ENCODE measurements around the gene MDH1B. TPM values are rescaled to one million over a fixed set of nuclear protein-coding genes. Genes with fewer than 3 reads are reported as not detected.

MDH1B gene
- total RNA-seq, 4 donors from 2014 or later, result 1.3 to 38.2 (median 4.8) TPM

DNA sequence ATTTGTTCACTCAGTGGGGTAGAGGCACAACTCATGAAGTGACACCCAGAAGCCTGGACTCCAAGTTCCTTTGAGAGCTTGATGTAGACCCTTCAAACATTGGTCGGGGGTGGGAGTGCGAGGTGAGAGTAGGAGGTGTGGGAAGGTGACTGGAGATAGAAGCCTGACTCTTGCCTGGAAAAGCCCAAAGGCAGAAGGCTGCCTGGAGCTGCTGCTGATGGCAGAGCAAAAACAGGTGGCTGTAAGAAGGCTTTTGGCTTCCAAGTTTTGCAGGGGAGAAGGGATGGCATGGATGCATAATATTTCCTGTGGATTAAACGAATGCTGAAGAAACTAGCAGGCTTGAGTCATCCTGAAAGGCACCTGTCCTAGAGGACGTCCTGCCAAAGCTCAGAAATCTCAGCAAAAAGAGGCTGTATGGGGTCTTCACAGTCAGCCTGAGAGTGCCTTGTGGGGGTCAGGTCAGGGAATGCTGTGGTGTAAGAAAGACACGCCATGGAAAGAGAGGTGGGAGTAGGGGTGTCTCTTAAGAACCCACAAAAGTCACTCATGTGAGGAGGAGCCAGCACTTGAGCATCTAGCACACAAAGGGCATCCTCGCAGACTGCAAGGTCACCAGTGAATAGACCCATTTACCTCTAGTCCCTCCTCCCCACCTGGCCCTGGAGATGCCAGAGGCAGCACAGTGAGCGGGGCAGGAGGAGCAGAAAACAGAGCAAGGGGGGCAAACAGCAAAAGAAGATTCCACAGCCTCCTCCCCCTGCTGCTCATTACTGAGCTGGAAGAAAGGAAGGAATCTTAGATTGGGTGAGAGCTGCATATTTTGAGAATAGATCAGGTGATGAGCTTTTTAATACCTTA lies 37.8 kb upstream of the MDH1B start:
- no peak for DNase-seq
- no peaks in the 10 kb centered on the region for H3K36me3 ChIP-seq
- H3K27me3 ChIP-seq, result no peaks in the 10 kb centered on the region
- no peaks in the 10 kb centered on the region for H3K9me3 ChIP-seq
- H3K27ac ChIP-seq, result no peak overlapping the region
- intact Hi-C loops (cut with DNase I; ENCODE audit: low total_unique reads), result no loop called here
- no peak overlapping the region for H3K4me3 ChIP-seq
- TF ChIP-seq, protein P1, sequence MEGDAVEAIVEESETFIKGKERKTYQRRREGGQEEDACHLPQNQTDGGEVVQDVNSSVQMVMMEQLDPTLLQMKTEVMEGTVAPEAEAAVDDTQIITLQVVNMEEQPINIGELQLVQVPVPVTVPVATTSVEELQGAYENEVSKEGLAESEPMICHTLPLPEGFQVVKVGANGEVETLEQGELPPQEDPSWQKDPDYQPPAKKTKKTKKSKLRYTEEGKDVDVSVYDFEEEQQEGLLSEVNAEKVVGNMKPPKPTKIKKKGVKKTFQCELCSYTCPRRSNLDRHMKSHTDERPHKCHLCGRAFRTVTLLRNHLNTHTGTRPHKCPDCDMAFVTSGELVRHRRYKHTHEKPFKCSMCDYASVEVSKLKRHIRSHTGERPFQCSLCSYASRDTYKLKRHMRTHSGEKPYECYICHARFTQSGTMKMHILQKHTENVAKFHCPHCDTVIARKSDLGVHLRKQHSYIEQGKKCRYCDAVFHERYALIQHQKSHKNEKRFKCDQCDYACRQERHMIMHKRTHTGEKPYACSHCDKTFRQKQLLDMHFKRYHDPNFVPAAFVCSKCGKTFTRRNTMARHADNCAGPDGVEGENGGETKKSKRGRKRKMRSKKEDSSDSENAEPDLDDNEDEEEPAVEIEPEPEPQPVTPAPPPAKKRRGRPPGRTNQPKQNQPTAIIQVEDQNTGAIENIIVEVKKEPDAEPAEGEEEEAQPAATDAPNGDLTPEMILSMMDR (IDR thresholded peaks at IDR 0.05), result no peak
- no peak for TF ChIP-seq POLR2A (IDR thresholded peaks at IDR 0.05)
- no peaks in the 10 kb centered on the region for H3K4me1 ChIP-seq

DNA sequence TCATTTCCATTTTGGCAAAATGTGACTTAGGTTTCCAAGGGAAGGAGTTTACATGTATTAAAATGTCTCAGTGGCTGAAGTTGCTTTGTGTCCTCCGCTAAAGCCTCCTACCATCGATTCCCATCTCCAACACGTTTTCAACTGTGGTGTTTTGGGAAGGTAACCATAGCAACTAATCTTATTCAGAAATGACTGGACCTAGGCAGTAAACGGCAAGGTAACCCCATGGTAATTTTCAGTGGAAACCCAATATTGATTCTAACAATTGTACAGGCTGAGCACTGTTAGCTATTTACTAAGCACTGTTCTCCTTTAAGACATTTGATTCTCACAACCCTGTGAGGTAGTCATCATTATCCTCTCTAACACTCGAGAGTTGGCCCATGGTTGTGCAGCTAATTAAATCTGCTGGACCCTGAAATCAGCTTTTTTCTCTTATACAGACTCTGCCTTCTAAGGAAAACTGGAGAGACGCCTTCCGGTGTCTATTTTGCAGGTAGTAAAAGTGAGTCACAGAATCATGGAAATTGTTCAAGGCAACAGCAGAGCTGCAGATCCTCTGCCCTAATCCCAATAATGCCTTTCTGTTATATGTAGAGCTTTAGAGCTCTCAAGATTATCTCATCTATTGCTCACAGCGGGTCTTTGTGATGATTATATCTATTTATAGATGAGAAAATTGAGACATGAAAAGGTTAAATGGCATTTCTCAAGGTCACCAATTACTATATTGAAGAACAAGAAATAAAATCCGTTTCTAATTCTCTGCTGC lies 36.5 kb upstream of the MDH1B start:
- Histone ChIP-seq H3K27me3 (no peaks in the 10 kb centered on the region), H3K4me1 (no peaks in the 10 kb centered on the region), H3K4me3 (no peak overlapping the region), H3K27ac (no peak overlapping the region), H3K9me3 (no peaks in the 10 kb centered on the region), H3K36me3 (no peaks in the 10 kb centered on the region)
- intact Hi-C loops (cut with DNase I; ENCODE audit: low total_unique reads), result no loop called here
- DNase-seq, result no peak
- TF ChIP-seq, protein P1 (IDR thresholded peaks at IDR 0.05), result no peak
- TF ChIP-seq POLR2A (IDR thresholded peaks at IDR 0.05), result no peak

DNA sequence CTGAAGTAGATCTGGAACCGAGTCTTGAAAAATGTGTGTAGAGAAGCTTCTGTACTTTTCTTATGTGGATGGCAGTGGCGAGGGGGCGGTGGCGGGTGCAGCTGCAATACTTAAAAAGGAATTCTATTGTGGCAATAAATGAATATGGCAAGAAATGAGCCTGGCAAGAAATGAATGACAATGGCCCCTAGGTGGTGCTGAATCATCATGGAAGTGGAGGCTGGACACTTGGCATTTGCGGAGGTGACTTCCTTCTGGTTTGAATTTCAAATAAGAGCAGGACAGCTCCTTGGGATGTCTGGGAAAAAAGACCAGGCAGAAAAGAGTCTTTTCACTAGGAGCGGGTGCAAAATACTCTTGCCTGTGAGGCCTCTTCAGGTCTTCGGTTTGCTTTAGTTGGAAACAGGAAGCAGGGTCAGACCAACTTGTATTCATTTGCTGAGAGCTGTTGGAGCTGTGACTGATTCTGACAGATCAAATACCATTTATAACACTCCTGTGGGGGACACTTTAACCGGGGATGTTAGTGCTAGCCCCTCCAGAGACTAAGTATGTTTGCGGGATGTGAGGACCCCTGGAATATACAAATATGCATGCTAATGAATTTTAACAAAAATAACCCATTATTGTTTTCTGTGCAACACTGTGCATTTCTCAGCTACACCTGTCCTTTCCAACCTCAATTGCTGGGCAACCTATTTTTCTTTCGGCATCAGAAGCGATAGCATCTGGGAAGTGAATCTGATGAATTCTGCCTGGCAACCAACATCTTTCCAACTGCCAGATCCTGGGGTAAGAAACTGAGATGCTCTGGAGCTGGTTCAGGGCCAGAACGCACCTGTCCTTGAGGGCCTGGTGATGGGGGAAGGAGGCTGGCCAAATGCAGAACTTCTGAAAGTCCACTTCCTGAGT lies 35.6 kb upstream of the MDH1B start:
- no peak overlapping the region for H3K27ac ChIP-seq
- intact Hi-C loops (cut with DNase I; ENCODE audit: low total_unique reads), result no loop called here

DNA sequence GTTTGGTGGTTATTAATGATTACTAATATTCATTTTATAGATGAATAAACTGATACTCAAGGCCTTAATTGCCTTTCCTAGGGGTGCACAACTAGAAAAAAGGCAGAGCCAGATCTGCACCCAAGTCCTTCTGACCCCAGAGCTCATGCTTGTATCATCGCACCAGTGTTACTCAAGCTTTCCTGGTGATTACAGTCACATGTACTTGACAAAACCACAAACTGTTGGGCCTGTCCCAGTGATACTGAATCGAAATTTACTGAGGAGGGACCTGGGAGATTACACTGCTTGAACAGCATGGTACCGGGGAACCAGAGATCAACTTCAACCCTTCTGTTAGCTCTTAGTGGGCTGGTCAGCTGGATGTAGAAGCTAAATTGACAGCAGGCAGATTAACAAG lies 34.0 kb upstream of the MDH1B start:
- H3K27ac ChIP-seq, result no peak overlapping the region
- no peaks in the 10 kb centered on the region for H3K4me1 ChIP-seq
- no peaks in the 10 kb centered on the region for H3K27me3 ChIP-seq
- no peaks in the 10 kb centered on the region for H3K36me3 ChIP-seq
- intact Hi-C loops (cut with DNase I; ENCODE audit: low total_unique reads), result loop anchor here (10.0 kb wide), 1 partner anchor 676 kb away; no protein-coding TSS in a partner anchor
- TF ChIP-seq, protein P1 (IDR thresholded peaks at IDR 0.05), result no peak
- TF ChIP-seq POLR2A (IDR thresholded peaks at IDR 0.05), result no peak
- DNase-seq, result no peak
- no peaks in the 10 kb centered on the region for H3K9me3 ChIP-seq
- H3K4me3 ChIP-seq, result no peak overlapping the region

More for the DNA sequence above, 35.6 kb upstream of the MDH1B start:
- Histone ChIP-seq H3K27me3 (no peaks in the 10 kb centered on the region), H3K9me3 (no peaks in the 10 kb centered on the region), H3K36me3 (no peaks in the 10 kb centered on the region), H3K4me3 (no peak overlapping the region), H3K4me1 (no peaks in the 10 kb centered on the region)
- no peak for TF ChIP-seq POLR2A (IDR thresholded peaks at IDR 0.05)
- TF ChIP-seq, protein P1 (IDR thresholded peaks at IDR 0.05), result peak; percentile 66 to 81 (median 74)
- DNase-seq, result peak; percentile 69 to 70
